SK-N-MC (cell line): Measurements from ENCODE around the gene MRPS18B.

Source experiments
- EZH2 ChIP-seq: fragments of 200-600 bp; sonication (generic); IDR thresholded peaks from one replicate; pipeline ENCODE4 v1.6.1; 2017; ENCODE audit warnings: antibody characterized with exemption
- POLR2AphosphoS5 ChIP-seq: IDR thresholded peaks from 2 replicates; pipeline ENCODE4 v1.6.1; 2012; ENCODE audit warnings: mild to moderate bottlenecking, low read depth, low read length, borderline replicate concordance

- TF ChIP-seq POLR2AphosphoS5, result no peak
- TF ChIP-seq EZH2, result no peak
These were observed 38.1 kb downstream of the MRPS18B start for GRCh38 chr6:30655743-30656094.
